Activated CD8-positive, alpha-beta memory T cell treated with anti-CD3 and anti-CD28 coated beads, Interleukin-2, amount 50 U/mL, for 1 hour (primary cell): Measurements from ENCODE around the gene TBC1D3B.
"Not testable (repeated sequence)": the region's sequence is repeated elsewhere in the genome, so short reads cannot be mapped to it uniquely, and the experiment has no call there.

ENCODE experiments used
- DNase-seq: peaks from one replicate; pipeline ENCODE4 v3.0.0-alpha.2; 2020; ENCODE audit errors: extremely low read depth

Gene TBC1D3B

DNA sequence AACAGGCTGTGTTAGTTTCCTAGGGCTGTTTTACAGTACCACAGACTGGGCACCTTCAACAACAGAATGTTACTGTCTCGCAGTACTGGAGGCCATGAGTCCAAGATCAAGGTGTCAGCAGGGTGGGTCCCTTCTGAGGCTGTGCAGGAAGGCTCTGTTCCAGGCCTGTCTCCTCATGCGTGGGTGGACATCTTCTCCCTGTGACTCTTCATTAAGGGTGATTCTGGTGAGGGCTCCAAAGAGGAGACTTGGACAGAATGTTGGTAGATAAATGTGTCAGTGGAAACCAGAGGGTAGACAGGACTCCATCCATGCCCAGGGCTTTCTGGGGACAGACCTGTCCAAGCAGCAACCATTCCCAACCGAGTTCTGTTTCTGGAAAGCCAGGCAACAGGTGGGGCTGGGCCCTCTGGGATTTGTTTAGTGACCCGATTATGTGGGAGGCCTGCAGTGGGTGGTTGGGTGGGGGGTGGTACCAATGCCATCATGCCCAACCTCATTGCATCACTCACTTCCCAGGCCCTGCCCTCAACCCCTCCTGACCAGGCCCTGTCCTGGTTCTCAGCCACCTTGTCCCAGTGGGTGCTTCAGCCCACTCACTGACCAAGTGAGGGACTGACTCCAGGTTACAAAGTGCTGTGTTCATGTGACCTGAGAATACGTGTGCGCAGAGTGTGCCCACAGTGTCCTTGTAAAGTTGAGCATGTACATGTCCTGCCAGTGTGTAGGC lies 5.2 kb upstream of the TBC1D3B start:
- not testable (repeated sequence) for DNase-seq

DNA sequence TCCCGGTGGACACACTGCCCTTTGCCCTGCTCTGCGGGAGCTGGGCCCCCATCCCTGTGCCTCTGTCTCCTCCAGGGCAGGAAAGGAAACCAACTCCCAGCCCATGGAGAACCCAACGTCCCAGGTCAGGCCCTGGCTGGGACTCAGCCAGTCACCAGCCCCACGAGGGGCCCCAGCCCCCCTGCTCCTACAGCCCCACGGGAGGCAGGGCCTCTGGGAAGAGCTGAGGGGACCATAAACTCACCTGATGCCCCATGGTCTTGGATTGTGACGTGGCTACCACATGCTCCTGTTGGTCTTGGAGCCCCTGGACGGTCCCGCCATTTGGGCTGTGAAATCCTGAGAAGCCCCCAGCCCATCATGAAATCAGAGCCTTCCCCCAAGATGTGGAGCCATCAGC lies 7.6 kb downstream of the TBC1D3B start:
- not testable (repeated sequence) for DNase-seq

DNA sequence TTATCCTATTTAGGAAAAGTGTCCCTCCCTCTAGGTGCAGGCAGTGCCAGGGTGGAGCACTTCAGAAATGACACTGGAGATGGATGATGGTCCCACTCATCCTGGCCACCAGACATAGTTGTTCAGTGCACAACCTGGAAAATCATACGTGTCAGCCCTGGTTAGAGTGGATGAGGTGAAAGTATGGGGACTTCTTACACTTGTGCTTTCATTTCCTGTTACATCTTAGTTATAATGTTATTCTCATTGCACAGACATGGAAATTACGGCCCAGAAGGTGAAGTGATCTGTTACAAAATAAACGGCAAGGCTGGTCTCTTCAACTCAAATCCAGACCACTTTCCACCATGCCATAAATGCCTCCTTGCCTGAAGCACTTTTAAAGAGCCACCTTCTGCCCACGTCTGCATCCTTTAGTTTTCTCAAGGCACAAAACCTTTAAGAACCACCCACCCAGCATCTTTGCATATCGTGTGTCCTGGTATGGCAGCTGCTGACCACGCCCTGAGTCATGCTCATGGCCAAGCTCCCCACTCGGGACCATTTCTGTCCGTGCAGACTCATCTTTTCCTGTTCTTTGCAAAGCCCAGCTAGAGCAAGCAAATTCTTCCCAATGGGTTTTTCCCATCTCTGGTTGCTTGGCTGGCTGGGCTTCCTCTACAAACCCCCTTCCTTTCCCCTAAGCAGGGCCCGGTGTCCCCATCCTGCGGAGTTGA lies 22.4 kb downstream of the TBC1D3B start:
- no peak for DNase-seq

DNA sequence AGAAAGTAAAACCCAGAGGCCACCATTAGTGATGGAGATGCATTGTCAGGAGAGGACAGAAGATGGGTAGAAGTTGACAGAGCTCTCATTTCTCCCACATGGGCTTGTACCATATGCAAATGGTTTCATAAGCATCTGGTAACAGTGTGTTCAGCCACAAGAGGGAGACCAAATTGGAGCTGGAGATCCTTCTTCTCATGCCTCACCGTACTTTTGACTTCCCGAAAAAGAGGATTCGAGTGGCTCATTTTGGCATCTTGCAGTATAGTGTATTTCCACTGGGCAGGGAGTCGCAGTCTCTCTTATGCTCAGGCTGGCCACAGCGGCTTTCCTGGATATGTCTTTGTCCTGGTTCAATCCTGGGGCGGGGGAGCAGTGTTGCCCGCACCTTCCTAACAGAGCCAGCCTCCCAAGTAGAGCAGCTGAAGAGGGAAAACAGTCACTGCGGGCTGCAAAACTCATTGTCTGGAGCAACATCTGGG lies 23.8 kb downstream of the TBC1D3B start:
- no peak for DNase-seq

DNA sequence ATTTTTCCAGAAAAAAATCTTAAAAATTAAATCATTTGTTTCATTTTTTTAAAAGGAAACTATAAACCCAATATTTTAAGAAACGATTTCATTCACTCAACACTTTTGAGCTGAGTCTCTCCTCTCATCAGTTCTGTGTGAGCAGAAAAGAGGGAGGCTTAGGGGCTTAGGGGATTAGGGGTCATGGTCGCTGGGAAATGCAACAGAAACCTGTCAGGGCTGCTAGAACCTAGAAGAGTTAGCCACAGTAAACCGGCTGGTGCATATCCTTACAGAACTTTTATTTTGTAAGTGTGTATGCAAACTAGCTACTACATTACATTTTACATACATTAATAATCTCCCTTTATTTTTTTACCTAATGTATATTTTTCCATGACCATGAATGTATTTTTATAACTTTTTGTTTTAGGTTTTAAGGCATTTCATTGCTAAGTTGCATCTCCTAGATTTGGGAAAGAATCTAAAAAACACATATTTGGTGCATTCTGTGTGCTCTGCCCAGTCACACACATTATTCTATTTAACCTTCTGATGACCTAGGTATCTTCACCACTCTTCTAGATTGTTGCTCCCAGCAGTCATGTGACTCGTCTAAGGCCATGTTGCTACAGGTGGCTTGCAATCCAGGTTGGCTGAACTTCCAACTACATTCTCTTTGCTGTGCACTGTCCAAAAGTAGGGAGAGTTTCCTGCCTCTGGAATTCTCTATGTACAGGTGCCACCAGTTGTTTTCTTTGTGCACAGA lies 24.4 kb downstream of the TBC1D3B start:
- DNase-seq, result no peak

DNA sequence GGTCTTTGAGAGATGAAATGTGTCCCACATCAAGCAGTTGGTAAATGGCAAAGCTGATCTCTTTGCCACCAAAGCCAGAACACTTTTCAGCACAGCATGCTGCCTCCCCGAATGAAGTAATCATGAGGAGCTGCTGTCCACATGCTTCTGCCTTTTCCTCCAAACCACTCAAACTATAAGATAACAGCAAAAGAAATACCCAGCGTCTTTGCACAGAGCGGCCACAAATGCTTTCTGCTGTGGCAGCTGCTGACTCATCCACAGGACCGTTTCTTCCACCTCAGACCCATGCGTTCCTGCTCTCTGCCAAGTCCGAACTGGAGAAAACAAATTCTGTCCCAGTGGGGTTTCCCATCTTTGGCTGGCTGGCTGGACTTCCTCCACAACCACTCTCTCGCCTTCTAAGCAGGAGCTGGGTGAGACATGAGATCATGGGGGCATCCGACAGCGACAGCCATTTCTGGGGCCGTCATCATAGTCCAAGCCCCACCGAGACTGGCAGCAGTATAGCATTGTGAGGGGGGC lies 27.1 kb downstream of the TBC1D3B start:
- no peak for DNase-seq

DNA sequence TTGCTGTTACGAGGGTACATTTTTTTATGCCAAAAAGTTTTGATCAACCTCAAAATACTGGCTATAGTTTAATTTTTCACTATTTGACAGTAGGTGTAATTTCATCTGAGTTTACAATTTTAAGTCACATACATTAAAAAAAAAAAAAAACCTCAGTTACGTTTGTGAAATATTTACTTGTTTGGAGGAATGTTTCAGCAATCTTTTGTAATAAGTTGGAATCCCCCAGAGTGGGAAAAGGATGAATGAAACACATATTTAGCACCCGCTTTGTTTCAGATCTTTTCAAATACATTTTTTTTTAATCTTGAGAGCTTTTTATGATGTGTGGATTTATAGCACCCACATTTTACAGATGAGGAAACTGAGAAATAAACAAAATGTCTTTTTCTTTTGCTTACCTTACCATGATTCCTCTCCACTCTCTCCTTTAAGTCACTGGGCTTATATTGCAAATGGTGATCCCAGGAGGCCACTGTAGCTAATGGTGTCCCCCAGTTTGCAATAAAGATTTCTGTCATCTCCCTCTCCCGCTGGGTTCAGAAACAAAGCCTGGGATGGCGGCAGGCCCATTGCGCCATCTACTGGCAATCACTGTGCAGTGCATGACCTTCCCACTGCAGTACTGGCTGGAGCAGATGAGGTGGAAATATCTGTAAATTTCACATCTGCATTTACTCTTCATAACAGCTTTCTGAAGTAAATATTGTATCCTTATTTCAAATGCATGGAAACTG lies 27.7 kb downstream of the TBC1D3B start:
- DNase-seq, result peak; percentile 14

DNA sequence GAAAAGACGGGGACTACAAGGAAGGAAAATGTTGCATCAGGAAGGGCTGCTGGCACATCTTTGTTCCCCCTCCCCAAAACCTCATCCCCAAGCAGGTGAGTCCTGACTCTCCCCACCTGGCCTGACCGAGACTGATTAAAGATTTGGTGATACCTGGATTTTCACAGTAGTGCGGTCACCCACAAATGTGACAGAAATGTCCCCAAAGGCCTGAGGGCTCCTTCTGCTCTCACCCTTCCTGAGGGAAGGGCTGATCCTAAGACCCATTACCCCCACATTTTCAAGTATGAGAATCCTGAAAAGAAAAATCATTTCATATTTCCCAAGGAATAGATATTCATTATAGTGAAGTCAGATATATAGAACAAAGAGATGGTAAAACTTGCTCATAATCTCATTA lies 28.8 kb downstream of the TBC1D3B start:
- no peak for DNase-seq

DNA sequence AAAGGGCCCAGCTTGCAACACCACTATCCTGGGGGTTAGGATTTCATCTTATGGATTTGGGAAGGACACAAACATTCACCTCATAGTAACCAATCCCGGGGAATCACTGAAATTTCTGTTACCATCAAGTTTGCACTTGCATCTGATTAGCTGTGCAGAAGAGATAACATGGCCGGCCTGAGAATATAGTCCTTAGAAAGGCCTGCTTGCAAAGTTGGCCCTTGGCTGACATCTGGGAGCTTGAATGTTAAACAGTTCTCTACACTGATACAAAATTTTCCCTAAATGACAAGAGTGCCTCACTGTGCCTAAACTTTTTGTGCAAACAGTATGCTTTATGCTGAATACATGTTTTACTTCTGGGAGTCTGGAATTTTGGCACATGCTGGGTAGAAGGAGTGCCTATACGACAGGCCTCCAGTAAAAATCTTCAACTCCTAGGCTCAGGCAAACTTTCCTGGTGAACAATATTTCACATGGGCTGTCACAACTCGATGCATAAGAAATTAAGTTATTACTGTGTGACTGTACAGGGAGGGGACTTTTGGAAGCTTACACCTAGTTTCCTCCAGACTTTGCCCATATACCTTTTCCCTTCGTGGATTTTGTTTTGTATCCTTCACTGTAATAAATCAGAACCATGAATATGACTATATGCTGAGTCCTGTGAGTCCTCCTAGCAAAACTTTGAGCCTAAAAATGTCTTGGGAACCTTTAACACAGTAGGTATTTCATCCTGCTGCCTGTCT lies 31.3 kb downstream of the TBC1D3B start:
- DNase-seq, result no peak

DNA sequence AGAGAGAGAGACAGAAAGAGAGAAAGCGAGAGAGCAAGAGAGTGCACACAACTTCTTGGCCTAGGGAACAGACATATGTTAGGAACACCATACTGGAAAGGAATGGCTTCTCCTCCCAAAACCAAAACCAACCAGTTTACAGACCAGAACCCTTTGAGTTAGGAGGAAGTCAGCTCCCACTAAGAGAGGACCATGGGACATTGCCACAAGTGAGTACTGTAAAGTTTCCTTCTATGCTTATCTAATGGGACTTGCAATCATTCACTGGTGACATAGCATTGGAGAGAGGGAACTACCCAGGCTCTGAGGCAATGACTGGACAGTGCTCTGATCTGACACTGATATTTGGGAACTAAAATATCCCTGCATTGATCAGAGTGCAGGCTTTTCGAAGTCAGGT lies 32.4 kb downstream of the TBC1D3B start:
- DNase-seq, result no peak

DNA sequence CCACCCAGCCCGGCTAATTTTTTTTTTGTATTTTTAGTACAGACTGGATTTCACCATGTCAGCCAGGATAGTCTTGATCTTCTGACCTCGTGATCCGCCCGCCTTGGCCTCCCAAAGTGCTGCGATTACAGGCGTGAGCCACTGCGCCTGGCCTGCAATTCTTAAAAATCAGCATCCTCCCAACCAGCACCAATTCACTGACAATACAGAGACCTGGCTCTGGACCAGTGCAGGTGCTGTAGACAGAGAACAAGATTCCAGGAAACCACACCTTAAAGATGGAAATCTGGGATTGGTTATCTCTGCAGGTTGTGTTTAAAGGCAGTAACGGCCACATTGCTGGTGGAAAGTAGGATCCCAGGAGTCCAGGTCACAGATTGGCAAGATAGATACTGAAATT lies 33.6 kb downstream of the TBC1D3B start:
- DNase-seq, result no peak

DNA sequence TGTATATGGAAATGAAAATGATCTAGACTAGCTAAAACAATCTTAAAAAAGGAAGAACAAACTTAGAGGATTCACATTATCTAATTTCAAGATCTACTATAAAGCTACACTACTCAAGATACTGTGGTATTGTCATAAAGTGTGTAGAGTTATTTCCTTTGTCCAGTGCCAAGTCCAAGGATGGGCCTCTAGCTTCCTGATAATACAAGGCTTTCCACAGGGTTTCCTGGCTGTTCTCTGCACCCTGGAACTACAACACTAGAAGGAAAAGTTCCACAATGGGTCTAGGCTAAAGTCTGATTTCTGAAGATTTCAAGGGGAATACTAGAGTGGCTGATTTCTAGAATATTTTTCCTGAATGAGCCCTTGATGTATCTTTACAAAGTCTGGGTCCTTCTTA lies 34.2 kb downstream of the TBC1D3B start:
- no peak for DNase-seq

DNA sequence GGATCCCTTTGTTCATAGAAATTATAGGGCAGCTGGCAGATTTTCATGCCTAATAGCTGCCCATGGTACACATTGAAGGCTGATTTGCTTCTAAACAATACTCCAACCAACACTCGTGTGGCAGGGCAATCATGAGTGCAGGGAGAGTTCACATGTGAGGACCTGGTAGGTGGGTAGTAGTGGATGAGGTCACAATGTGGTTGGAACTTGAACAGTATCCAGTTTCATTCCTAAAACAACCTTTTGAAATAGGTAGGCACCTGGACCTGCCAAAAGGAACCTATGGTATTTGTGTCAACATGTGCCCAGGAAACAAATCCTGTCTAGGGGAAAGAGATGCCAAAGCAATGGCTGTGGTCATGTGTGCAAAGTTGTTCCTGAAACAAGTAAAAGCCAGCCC lies 40.0 kb downstream of the TBC1D3B start:
- no peak for DNase-seq

DNA sequence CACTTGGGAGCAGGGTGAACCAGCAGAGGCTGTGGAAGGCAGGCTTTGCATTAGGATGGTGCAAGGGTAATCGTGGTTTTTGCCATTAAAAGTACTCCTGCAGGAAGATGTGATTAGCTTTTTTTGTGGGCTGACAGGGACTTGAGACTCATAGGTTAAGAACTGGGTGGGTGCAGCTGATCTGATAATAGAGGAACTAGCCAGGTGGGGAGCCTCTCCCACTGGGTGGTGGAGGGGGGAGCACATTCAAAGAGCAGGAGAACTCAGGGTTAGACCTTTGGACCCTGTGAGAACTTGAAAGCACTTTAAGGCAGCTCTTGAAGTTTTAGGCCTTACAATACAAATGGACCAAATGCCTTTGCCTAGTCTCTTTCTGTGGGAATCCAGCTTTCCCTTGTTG lies 40.4 kb downstream of the TBC1D3B start:
- DNase-seq, result no peak

DNA sequence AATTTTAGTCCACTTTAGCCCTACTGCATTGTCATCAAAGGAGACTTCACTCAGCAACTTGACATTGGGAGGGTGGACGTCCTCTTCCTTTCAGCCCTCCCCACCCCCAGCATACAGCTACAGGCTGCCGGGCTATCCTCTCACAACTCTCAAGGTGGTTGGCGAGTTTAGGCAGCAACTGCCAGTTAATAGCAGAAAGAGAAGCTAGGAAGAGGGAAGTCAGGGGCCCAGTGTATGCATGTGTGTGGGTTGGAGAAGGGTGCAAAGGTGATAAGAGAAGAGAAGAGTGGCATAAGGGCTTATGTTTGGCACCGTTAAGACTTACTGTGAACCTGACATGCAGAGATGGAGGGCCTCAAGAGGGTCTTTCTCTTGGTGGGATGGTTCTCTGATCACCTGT lies 41.0 kb downstream of the TBC1D3B start:
- no peak for DNase-seq

DNA sequence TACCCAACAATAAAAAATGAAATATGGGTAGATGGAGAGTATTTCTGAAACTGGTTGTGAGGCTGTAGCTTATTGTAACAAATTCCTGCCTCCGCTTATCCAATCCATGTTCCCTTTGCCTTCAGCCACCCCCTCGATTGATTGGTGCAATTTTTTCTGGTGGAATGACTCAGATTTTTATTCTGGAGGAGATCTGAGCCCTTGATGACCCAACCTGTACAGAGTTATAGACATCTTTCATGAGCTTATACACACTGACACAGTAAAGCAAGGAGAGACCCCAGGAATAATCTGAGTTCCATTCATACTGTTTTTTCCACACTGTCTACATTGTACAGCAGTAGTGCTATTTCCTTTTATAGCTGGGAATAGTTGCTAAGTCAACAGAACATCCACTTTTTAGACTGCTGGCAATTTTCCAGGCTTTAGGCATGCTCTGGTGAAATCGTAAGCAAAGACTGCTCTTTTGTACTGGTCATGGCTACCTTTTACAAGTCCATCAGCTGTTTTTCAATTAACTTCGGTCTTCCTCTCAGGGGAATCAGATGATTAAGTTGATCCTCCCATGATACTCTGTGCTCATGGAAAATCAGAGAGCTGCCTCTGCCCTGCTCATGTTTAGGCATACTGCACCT lies 42.7 kb downstream of the TBC1D3B start:
- no peak for DNase-seq

DNA sequence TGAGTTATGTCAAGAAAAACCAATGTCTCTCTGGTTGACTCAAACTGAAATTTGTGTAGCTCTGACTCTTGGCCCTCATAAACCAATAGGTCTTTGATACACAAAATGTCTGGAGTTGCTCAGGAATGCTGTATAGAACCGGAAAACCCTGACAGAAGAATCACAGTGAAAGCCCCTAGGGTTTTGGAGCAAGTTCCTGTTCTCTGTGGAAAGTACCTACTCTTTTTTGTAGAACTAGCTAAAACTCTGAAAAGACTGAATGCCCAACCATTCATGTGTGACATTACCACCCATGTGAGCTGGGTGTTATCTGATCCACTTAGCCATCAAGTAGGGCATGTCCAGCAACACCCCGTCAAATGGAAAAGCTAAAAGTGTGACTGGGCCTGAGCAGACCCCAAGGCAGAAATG lies 44.0 kb downstream of the TBC1D3B start:
- DNase-seq, result no peak

DNA sequence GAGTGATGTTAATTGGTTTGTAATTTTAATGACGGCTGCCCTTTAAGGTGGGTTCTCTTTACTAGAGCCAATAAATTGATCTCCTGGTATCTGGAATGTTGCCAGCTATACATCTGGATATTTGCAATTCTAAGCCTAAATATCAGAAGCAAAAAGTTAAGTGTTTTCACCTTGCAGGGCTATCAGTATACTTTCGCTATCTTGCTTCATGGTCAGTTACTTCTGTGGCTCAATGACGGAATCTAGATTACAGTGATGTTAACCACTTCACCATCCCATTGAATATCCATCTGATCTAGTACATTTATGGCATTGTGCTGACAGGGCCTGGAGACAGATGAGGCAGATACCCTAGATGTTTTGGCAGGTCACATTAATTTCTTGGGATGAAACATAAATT lies 44.5 kb downstream of the TBC1D3B start:
- DNase-seq, result no peak

DNA sequence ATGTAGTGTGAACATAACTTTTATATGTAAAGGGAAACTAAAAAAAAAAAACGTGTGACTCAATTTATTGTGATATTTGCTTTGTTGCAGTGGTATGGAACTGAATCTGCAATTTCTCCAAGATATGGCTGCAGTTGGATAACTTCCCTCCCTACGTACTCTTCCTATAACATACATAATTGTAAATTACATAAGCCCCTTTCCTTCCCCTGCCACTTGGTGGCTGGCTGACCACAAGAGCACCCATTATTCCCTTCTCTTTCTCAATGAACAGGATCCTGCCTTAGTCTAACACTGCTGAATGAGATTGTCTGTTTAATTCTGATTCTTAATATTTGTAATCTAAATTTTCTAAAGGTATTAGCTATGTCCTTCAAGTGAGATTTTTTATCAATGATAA lies 45.0 kb downstream of the TBC1D3B start:
- no peak for DNase-seq

DNA sequence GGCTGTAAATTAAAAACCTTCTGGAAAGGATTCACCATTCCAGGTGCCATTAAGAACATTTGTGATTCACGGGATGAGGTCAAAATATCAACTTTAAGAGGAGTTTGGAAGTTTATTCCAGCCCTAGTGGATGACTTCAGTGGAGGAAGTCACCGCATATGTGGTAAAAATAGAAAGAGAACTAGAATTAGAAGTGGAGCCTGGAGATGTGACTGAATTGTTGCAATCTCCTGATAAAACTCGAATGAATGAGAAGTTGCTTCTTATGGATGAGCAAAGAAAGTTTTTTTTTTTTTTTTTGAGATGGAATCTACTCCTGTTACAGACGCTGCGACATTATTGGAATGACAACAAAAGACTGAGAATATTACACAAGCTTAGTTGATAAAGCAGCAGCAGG lies 46.1 kb downstream of the TBC1D3B start:
- DNase-seq, result no peak

DNA sequence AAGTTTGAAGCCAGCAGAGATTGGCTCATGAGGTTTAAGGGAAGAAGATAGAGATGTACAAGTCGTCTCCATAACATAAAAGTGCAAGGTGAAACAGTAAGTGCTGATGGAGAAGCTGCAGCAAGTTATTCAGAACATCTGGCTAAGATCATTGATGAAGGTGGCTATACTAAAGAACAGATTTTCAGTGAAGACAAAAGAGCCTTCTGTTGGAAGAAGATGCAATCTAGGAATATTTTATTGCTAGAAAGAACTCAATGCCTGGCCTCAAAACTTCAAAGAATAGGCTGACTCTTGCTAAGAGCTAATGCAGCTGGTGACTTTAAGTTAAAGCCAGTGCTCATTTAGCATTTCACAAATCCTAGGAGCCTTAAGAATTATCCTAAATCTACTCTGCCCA lies 46.8 kb downstream of the TBC1D3B start:
- DNase-seq, result no peak
